ENCODE measurements around the gene ATG4B. TPM values are rescaled to one million over a fixed set of nuclear protein-coding genes. Genes with fewer than 3 reads are reported as not detected.
"Not testable (repeated sequence)": the region's sequence is repeated elsewhere in the genome, so short reads cannot be mapped to it uniquely, and the experiment has no call there.

The ATG4B gene
- total RNA-seq, 1 donor from 2014 or later = 88.5 TPM

DNA sequence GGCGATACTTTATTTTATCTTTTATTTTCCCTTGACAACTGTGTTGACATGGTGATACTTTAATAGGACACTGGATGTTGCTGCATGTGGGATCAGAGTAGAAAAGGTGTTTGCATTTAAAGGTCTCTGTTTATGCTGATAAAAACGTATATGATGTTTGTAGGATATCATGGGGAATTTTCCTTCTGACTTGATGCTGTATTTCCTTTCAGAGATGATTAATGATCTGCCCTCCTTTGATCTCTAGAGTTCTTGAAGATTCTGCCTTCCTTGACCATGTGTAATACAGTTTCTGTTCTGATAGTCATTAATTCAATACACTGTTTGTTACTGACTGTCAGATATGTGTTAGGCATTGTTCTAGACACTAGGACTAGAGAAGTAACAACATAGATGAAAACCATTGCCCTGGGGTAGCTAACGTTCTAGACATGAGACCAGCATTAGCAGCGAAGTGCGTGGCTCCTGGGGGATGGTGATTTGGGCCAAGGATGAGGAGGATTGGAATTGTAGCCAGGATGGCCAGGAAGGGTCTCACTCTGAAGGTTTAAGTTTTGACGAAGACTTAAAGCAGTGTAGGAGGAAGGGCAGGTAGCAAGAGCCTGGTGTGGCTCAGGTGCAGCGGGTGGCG, 2.8 kb downstream of the ATG4B start:
- no peak for DNase-seq

- DNase-seq = no peak
Observed at GRCh38 chr2:241641631-241642030, 4.1 kb downstream of the ATG4B start.

GRCh38 chr2:241645056-241645914, 7.8 kb downstream of the ATG4B start:
- DNase-seq = no peak

- no peak for DNase-seq
Observed at GRCh38 chr2:241645915-241646645, 8.6 kb downstream of the ATG4B start.

DNA sequence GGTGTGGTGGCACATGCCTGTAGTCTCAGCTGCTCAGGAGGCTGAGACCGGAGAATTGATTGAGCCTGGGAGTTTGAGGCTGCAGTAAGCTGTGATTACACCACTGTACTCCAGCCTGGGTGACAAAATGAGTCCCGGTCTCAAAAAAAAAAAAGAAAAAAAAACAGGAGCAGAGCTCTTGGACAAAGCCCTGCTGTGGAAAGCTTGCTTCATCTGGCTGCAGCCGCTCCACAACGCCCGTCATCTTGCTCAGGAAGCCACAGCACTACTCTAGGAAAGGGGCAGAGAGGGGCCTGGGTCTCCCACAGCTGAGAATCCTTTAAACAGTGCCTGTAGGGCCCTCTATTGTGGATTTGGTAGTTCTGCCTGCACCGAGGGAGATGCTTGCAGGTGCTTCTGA, 11.0 kb downstream of the ATG4B start:
- DNase-seq = no peak

DNA sequence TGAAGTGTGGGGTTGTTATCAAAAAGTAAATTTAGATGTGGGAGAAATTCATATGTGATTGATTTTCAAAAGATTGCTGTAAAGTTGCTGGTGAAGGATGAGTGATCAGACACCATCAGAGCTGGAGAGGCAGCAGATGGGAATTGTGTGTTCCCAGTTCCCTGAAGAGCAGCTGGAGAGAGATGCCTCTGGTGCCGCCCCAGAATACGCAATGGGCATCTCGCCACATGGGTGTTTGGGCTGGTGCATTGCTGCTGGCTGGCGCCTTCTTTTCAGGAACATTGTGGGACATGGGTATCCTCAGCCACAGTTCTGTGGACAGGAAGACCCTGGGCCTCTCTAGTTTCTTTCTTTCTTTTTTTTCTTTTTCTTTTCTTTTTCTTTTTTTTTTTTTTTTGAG, 11.9 kb downstream of the ATG4B start:
- DNase-seq = no peak

DNA sequence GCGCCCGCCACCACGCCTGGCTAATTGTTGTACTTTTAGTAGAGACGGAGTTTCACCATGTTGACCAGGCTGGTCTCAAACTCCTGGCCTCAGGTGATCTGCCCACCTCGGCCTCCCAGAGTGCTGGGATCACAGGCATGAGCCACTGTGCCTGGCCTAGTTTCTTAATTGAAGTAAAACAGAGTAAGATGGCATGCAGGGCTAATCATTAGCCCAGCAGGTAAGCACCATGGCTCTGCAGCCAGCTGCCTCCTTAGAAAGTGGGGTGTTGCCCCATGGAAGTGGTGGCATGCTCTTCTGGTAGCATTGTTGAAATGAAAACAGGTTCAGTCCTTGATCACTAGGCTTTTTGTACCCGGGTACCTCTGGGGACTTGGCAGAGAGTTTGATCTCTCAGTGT, 12.4 kb downstream of the ATG4B start:
- no peak for DNase-seq

DNA sequence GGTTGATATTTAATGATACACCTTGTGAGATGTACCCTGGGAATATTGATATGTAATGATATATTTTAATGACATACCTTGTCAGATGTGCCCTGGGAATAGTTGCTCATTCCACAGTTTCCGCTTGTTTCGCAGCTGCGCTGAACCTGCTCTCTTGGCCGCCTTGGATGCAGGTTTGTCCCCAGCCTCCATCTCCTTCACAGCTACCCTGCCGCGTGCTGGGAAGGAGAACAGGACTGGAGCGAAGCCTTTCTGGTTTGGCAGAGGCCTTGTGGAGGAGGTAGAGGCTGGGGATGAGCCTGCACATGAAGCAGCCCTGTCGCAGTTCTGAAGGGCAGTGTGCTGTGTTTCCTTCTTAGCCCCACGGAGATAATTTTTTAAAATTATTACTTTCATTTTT, 14.6 kb downstream of the ATG4B start:
- no peak for DNase-seq

GRCh38 chr2:241652722-241653121, 15.2 kb downstream of the ATG4B start:
- no peak for DNase-seq

- DNase-seq = no peak
Observed at GRCh38 chr2:241653210-241653750, 15.8 kb downstream of the ATG4B start.

- no peak for DNase-seq
Observed at GRCh38 chr2:241654551-241654950, 17.1 kb downstream of the ATG4B start.

DNA sequence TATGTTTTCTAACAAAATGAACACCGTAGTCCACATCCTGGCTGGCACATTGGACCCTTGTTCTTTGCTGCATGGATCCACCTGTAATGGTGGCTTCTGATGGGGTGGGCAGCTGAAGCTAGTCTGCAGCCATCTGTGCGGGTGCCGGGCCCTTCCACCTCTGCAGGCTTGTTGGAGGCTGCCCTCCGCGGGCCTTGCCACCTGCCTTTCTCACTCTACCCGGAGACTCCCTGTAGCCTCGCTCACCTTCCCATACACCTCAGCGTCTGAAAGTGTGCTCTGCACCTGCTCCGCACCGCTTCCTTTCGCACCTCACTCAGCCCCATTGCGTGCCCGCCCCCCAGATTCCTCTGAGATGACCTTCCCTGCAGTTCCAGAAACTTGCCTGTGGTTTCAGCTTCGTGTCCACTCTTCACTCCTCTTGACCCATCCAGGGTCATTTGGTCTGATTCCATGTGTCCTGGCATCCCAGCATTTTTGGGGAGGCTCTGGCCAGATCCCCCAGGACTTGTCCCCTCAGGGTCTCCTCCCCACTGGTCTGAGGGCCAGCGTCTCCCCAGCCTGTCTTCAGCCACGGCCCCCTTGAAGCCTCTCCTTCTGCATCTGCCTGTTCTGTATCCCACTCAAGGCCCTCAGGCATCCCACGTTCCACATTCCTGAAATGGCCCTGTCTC, 18.2 kb downstream of the ATG4B start:
- DNase-seq = no peak

DNA sequence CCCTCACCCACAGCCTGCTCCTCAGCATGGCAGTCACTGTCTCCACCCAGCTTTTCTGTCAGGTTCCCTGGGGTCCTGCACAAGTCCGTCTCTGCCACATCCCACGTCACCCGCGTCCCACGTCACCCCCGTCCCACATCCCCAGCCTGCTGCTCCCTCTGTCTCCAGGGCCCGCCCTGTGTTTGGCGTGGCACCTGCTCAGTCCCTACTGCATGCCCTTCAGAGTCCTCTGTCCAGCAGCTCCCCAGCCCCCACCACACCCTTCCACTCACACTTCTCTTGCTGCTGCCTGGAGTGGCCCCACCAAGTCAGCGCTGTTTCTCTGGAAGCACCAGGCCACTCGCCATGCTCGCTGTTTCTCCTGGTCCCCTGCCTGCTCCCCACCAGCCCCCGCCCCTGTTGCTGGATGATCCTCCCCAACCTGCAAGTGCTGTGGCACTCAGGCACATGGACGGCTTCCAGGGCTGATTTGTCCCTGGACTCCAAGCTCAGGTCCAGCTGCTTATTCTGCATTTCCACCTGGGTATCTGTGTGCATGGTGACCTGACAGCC, 18.8 kb downstream of the ATG4B start:
- no peak for DNase-seq

DNA sequence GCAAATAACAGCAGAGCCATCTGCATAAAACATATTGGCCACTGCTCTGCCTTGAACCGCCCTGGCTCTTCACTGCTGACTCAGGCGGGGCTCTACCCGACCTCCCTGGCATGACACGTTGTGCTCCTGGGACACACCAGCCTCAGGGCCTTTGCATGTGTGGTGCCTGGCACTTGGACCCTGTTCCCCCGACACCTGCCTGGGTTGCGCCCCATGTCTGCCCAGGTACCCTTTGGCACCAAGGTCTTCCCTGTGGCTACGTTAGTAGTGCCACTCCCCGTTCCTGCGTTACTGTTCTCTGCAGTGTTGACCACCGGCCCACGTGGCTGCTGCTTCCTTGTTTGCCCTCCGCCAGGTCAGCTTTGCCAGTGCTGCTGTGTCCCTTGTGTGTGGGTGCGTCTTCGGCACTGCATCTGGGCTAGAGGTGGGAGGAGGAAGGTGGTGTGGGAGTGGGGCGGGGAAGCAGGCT, 20.3 kb downstream of the ATG4B start:
- DNase-seq = no peak

GRCh38 chr2:241658296-241658695, 20.8 kb downstream of the ATG4B start:
- no peak for DNase-seq

DNA sequence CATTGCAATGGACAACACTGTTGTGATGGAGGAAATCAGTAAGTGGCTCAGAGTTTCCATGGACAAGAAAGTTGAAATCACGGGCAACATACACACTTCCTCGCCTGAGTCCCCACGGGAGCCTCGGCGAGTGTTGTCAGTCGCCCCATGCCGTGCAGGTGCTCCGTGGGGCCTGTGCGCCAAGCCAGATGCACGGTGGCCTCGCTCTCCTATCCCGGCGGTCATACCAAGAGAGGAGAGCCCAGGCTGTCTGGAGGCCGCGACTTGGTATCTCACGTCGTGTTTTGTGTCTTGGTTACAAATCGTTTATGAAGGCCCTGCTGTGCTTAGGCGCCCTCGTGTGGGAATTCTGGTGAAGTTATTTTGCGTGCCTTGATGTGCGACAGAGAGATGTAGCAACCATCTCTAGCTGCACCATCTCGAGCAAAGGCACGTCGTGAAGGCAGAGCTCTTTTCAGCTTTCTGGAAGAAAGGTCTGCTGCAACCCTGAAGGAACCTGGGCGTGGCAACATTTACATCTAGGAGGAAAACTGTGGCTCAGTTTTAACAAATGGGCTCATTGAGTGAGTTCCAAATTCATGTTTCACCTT, 21.8 kb downstream of the ATG4B start:
- peak; percentile 87 for DNase-seq

DNA sequence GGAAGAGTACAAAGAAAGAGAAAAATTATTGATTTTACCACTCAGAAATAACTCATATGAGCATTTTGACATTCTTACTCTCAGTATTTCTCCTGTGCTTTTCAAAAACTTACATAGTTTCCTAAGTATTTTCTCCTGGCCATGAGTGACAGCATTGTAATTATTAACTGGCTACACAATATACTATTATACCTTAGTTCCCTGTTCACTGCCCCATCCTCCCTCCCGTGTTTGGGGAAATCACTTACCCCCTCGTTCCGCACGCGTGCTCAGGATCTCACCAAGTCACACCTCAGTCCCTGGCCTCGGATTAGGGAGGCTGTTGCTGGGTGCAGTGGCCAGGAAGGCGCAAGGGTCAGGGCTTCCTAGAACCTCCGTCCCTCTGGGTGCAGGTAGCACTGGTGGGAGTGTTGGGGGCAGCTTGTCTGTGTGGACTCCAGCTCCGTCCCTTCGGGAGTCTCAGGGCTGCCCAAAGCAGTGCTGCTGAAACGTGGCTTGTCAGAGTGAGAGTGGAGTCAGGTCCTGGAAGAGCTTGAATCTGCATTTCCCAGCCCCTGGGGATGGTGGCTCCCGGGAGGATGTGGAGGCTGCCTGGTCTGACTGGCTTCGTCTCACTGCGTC, 23.2 kb downstream of the ATG4B start:
- DNase-seq = no peak

- not testable (repeated sequence) for DNase-seq
Observed at GRCh38 chr2:241662731-241663130, 25.2 kb downstream of the ATG4B start.

GRCh38 chr2:241665731-241666440, 28.4 kb downstream of the ATG4B start:
- DNase-seq = no peak

DNA sequence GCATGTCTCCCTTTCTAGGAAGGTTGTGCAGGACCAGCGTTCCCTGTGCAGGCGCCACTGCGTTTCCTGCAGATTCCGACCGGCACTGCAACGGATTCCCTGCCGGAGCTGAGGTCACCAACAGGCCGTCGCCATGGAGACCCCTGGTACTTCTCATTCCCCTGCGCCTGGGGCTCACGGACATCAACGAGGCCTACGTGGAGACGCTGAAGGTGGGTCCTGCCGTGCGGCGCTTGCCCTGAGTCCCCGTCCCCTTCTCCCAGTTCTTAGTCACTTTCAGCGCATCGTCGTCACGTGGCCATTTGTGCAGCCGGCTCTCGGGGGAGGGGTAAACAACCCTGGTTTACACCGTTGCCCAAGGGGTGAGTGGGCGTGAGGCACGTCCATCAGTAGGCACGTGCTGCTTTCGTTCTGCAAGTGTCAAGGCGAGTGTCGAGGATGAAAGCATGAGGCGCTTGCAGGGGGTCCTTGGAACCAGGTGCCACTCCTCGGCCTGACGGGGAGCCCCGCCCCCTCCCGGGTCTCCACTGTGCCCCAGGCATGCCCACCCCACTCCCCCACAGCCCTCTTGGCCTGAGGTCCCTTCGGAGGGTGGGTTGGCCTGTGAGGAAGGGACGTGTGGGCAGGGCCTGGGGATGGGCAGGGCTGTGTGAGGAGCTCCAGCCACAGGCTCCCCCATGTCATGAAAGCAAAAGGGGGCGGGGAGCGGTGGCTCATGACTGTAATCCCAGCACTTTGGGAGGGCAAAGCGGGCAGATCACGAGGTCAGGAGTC, 29.3 kb downstream of the ATG4B start:
- peak; percentile 87 for DNase-seq
